Choroid plexus epithelial cell (primary cell): ENCODE results near the gene ST3GAL5.

Experiments
- DNase-seq: peaks from one replicate; pipeline ENCODE4 v3.0.0-alpha.2; 2010; ENCODE audit warnings: low read depth
- H3K4me3 ChIP-seq: 2 replicates; pipeline ENCODE4 v1.5.1; 2011; ENCODE audit warnings: low read depth, mild to moderate bottlenecking, control low read depth, low read length, moderate library complexity
- CTCF ChIP-seq: conservative IDR thresholded peaks from 2 replicates; pipeline ENCODE4 v1.5.1; 2011; ENCODE audit warnings: low read depth, mild to moderate bottlenecking, control low read depth, inconsistent platforms, low read length, moderate library complexity

ST3GAL5 gene

GRCh38 chr2:85788603-85789002 is 100.2 kb downstream of the ST3GAL5 start:
- DNase-seq = no peak
- no peak for TF ChIP-seq CTCF
- no peak overlapping the region for H3K4me3 ChIP-seq

- no peak for TF ChIP-seq CTCF
- no peak overlapping the region for H3K4me3 ChIP-seq
- no peak for DNase-seq
Measured at GRCh38 chr2:85787981-85788340, 100.8 kb downstream of the ST3GAL5 start.

- no peak for DNase-seq
- no peak for TF ChIP-seq CTCF
- no peak overlapping the region for H3K4me3 ChIP-seq
Measured at GRCh38 chr2:85787282-85787980, 101.4 kb downstream of the ST3GAL5 start.
